ENCODE results near the gene BCAS3. TPM values are rescaled to one million over a fixed set of nuclear protein-coding genes. Genes with fewer than 3 reads are reported as not detected.
"Not testable (repeated sequence)": the region's sequence is repeated elsewhere in the genome, so short reads cannot be mapped to it uniquely, and the experiment has no call there.

BCAS3 gene
- polyA plus RNA-seq, 1 experiment = 17.5 TPM

GRCh38 chr17:60769327-60769726 lies 91.7 kb downstream of the BCAS3 start:
- Histone ChIP-seq H3K27ac (ENCODE audit: low read depth, low read length) (no peak overlapping the region), H3K9me3 (ENCODE audit: control insufficient read depth, insufficient read depth, low read length) (peaks cover 5% of the 10 kb centered on the region; the same call in 1 of the 2 replicates), H3K4me3 (ENCODE audit: low read depth, low read length) (no peak overlapping the region), H3K27me3 (ENCODE audit: control insufficient read depth, insufficient read depth, low read length) (no peaks in the 10 kb centered on the region)
- no peak for DNase-seq (ENCODE audit: low read depth, low spot score)
- CTCF ChIA-PET = no interaction called here
- POLR2A ChIA-PET = no interaction called here
- TF ChIP-seq CTCF (IDR thresholded peaks at IDR 0.05; ENCODE audit: low read depth, low read length) = no peak

- ChIA-PET POLR2A (no interaction called here), CTCF (interaction anchor here (0.6 to 1.5 kb wide), 2 partner anchors 35 to 192 kb away, joined by 5 to 8 read pairs; no protein-coding TSS in a partner anchor)
- no peak overlapping the region for H3K4me3 ChIP-seq (ENCODE audit: low read depth, low read length)
- TF ChIP-seq CTCF (IDR thresholded peaks at IDR 0.05; ENCODE audit: low read depth, low read length) = no peak
- no peaks in the 10 kb centered on the region for H3K27me3 ChIP-seq (ENCODE audit: control insufficient read depth, insufficient read depth, low read length)
- H3K9me3 ChIP-seq (ENCODE audit: control insufficient read depth, insufficient read depth, low read length) = peaks cover 5% of the 10 kb centered on the region; the same call in 1 of the 2 replicates
- DNase-seq (ENCODE audit: low read depth, low spot score) = no peak
- no peak overlapping the region for H3K27ac ChIP-seq (ENCODE audit: low read depth, low read length)
Measured at GRCh38 chr17:60770946-60771422, 93.3 kb downstream of the BCAS3 start.

- H3K4me3 ChIP-seq (ENCODE audit: low read depth, low read length); DNase-seq (ENCODE audit: low read depth, low spot score); H3K27me3 ChIP-seq (ENCODE audit: control insufficient read depth, insufficient read depth, low read length); POLR2A ChIA-PET; H3K9me3 ChIP-seq (ENCODE audit: control insufficient read depth, insufficient read depth, low read length); H3K27ac ChIP-seq (ENCODE audit: low read depth, low read length): not testable (repeated sequence)
- CTCF ChIA-PET = interaction anchor here (0.6 to 1.5 kb wide), 2 partner anchors 36 to 191 kb away, joined by 5 to 8 read pairs; no protein-coding TSS in a partner anchor
Measured at GRCh38 chr17:60771621-60772020, 94.0 kb downstream of the BCAS3 start.

- Histone ChIP-seq H3K4me3 (ENCODE audit: low read depth, low read length) (no peak overlapping the region), H3K9me3 (ENCODE audit: control insufficient read depth, insufficient read depth, low read length) (no peaks in the 10 kb centered on the region), H3K27me3 (ENCODE audit: control insufficient read depth, insufficient read depth, low read length) (no peaks in the 10 kb centered on the region), H3K27ac (ENCODE audit: low read depth, low read length) (no peak overlapping the region)
- CTCF ChIA-PET = interaction anchor here (0.7 kb wide), 1 partner anchor 14 kb away, joined by 3 read pairs; no protein-coding TSS in a partner anchor
- POLR2A ChIA-PET = no interaction called here
- DNase-seq (ENCODE audit: low read depth, low spot score) = no peak
- no peak for TF ChIP-seq CTCF (IDR thresholded peaks at IDR 0.05; ENCODE audit: low read depth, low read length)
Measured at GRCh38 chr17:60773552-60773951, 95.9 kb downstream of the BCAS3 start.

GRCh38 chr17:60781880-60782412 lies 104.3 kb downstream of the BCAS3 start:
- CTCF ChIA-PET = interaction anchor here (0.6 kb wide), 1 partner anchor 15 kb away, joined by 3 read pairs; no protein-coding TSS in a partner anchor
- DNase-seq (ENCODE audit: low read depth, low spot score) = no peak
- Histone ChIP-seq H3K27me3 (ENCODE audit: control insufficient read depth, insufficient read depth, low read length) (no peaks in the 10 kb centered on the region), H3K4me3 (ENCODE audit: low read depth, low read length) (no peak overlapping the region), H3K27ac (ENCODE audit: low read depth, low read length) (no peak overlapping the region), H3K9me3 (ENCODE audit: control insufficient read depth, insufficient read depth, low read length) (no peaks in the 10 kb centered on the region)
- no peak for TF ChIP-seq CTCF (IDR thresholded peaks at IDR 0.05; ENCODE audit: low read depth, low read length)
- POLR2A ChIA-PET = no interaction called here
